ENCODE measurements around the gene ZNF276.

DNA sequence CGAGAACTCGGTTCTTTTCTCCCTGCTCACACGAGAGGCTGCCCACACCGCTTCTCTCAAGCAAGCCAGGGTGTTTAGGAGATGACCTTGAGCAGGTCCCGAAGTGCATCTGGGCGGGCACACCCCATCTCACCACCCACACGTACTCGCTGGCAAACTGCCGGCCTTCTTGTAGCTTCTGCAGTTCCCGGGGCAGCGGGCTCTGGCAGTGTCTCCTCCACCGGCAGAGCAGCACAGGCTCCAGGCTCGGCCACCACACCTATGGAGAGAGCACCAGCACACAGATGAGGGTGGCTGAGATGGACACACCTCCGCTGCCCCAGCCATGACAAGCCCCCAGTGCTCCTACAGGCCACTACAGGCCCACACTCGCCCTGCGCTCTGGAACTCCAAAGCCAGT, 23.5 kb downstream of the ZNF276 start:
- TF ChIP-seq, protein P1, sequence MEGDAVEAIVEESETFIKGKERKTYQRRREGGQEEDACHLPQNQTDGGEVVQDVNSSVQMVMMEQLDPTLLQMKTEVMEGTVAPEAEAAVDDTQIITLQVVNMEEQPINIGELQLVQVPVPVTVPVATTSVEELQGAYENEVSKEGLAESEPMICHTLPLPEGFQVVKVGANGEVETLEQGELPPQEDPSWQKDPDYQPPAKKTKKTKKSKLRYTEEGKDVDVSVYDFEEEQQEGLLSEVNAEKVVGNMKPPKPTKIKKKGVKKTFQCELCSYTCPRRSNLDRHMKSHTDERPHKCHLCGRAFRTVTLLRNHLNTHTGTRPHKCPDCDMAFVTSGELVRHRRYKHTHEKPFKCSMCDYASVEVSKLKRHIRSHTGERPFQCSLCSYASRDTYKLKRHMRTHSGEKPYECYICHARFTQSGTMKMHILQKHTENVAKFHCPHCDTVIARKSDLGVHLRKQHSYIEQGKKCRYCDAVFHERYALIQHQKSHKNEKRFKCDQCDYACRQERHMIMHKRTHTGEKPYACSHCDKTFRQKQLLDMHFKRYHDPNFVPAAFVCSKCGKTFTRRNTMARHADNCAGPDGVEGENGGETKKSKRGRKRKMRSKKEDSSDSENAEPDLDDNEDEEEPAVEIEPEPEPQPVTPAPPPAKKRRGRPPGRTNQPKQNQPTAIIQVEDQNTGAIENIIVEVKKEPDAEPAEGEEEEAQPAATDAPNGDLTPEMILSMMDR (IDR thresholded peaks at IDR 0.05; ENCODE audit: low read depth, low read length), result no peak
- TF ChIP-seq EZH2phosphoT487 (IDR thresholded peaks at IDR 0.05; ENCODE audit: low read depth), result no peak

Measured in OCI-LY3 (cell line).